GM23338 (cell line): ENCODE measurements around the gene SLF2.

Experiments
- EZH2 ChIP-seq: fragments of 200-600 bp; sonication (generic); IDR thresholded peaks from one replicate; pipeline ENCODE4 v1.8.0; 2017; ENCODE audit warnings: antibody characterized with exemption, mild to moderate bottlenecking, low read depth; ENCODE audit not compliant: unreplicated experiment
- STAT1 ChIP-seq: IDR thresholded peaks from one replicate; pipeline ENCODE4 v1.6.1; 2016; ENCODE audit warnings: antibody characterized with exemption; ENCODE audit not compliant: unreplicated experiment

DNA sequence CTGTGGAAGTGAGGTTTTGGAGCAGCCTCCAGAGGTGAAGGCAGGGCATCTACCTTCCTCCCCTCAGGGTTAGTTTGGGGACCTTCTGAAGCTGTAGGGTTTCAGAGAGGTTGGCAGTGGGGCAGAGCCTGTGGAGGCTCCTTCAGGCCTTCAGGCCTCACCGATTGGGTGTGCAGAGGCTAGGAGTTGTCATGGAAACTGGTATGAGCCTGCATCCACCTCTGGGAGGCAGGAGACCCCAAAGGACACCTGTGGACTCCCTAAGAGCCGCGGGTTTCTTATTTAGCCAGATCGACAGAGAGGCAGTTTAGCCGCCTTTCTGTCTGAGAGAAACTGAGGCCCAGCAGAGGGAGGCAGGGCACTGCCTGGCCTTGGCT, 88.9 kb downstream of the SLF2 start:
- TF ChIP-seq EZH2 = no peak
- no peak for TF ChIP-seq STAT1
